Mammary epithelial cell (primary cell): Measurements from ENCODE around the gene DOCK8.

Experiments
- EZH2 ChIP-seq: IDR thresholded peaks from 2 replicates; pipeline ENCODE4 v1.6.1; 2012; ENCODE audit warnings: low read length, inconsistent platforms, borderline replicate concordance
- TF ChIP-seq, protein P1 (sequence below), 2 donors: IDR thresholded peaks in 1 of 2; conservative IDR thresholded peaks in 1 of 2; 2 replicates each; pipeline ENCODE4 v1.5.1; 2011 to 2012; ENCODE audit warnings: inconsistent platforms in 2 of 2, low read length in 2 of 2, mild to moderate bottlenecking in 2 of 2, control low read depth in 1 of 2, low read depth in 1 of 2; ENCODE audit not compliant: insufficient read depth in 1 of 2; ENCODE audit errors: extremely low read depth in 1 of 2

DNA sequence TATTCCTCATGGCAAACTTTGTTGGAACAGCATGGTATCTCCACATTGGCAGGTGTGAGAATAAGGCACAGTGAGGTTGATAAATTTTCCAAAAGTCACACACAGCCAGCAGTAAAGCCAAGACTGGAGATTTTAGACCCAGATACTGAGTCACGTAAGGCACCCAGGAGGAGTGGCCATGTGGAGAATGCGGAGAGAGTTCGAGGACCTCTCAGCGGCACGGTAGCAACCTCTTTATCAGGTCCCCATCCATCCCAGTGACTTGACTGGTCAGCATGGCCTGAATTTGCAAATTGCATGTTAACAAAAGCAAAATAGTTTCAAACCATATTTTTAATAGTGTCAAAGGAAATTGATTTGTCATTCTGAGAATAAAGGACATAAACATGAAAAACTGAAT, 183.4 kb downstream of the DOCK8 start:
- TF ChIP-seq, protein P1, sequence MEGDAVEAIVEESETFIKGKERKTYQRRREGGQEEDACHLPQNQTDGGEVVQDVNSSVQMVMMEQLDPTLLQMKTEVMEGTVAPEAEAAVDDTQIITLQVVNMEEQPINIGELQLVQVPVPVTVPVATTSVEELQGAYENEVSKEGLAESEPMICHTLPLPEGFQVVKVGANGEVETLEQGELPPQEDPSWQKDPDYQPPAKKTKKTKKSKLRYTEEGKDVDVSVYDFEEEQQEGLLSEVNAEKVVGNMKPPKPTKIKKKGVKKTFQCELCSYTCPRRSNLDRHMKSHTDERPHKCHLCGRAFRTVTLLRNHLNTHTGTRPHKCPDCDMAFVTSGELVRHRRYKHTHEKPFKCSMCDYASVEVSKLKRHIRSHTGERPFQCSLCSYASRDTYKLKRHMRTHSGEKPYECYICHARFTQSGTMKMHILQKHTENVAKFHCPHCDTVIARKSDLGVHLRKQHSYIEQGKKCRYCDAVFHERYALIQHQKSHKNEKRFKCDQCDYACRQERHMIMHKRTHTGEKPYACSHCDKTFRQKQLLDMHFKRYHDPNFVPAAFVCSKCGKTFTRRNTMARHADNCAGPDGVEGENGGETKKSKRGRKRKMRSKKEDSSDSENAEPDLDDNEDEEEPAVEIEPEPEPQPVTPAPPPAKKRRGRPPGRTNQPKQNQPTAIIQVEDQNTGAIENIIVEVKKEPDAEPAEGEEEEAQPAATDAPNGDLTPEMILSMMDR (conservative IDR thresholded peaks at IDR 0.05 in 1 of 2, IDR thresholded peaks at IDR 0.05 in 1 of 2; ENCODE audit: extremely low read depth in 1 of 2, insufficient read depth in 1 of 2, low read depth in 1 of 2, low read length in 2 of 2) = no peak
- no peak for TF ChIP-seq EZH2
